AG09319 (cell line): ENCODE data around the gene SCGB1C1.
"Not testable (repeated sequence)": the region's sequence is repeated elsewhere in the genome, so short reads cannot be mapped to it uniquely, and the experiment has no call there.

ENCODE experiments used
- DNase-seq: peaks from one replicate; pipeline ENCODE4 v3.0.0-alpha.2; 2010; ENCODE audit warnings: low read depth; ENCODE audit errors: extremely low read depth
- TF ChIP-seq, protein P1 (sequence below): IDR thresholded peaks from 2 replicates; pipeline ENCODE4 v1.5.1; 2011; ENCODE audit warnings: low read depth, mild to moderate bottlenecking, inconsistent platforms, low read length, moderate library complexity

SCGB1C1 gene

DNA sequence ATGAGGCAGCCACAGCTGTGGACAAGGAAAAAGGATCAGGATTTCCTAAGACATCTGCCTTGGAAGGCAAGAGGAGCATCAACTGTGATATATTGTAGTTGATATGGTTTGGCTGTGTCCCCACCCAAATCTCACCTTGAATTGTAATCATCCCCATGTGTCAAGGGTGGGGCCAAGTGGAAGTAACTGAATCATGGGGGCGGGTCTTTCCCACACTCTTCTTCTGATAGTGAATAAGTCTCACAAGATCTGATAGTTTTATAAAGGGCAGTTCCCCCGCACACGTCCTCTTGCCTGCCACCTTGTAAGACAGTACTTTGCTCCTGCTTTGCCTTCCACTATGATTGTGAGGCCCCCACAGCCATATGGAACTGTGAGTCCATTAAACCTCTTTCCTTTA is 24.8 kb downstream of the SCGB1C1 start:
- no peak for DNase-seq

DNA sequence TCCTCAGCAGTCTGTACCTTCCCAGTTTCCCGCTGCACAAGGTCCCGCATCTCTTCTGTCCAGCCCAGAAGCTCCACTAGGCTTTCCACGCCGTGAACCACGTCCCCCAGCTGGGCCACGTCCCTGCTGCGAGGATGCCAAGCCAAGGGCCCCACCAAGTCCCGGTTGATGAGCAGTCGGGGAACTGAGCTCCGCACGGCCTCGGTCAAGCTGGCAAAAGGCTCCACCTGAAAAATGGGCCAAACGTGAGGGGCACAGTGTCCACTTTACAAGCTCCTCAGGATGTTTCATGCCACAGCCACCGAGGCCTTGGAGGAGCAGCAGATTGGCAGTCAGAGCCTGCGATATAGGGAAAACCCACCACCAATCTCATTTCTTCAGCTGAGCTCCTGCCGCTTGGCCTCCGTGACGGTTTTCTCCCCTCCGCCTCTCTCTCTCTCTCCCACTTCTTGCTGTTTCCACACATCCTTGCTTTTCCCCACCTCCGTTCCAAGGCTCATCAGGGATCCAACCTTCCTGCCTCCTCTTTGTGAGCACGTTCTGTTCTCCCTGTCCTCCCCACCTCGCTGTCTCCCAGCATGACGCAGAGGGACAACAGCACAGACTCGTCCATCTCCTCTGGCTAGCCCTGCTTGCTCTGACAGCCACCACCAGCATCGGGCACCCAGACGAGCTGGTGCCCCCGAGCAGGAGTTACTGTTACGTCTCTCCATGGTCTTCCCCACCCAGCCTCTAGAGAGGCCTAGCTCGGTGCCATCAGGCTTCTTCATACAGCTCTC is 26.1 kb downstream of the SCGB1C1 start:
- TF ChIP-seq, protein P1, sequence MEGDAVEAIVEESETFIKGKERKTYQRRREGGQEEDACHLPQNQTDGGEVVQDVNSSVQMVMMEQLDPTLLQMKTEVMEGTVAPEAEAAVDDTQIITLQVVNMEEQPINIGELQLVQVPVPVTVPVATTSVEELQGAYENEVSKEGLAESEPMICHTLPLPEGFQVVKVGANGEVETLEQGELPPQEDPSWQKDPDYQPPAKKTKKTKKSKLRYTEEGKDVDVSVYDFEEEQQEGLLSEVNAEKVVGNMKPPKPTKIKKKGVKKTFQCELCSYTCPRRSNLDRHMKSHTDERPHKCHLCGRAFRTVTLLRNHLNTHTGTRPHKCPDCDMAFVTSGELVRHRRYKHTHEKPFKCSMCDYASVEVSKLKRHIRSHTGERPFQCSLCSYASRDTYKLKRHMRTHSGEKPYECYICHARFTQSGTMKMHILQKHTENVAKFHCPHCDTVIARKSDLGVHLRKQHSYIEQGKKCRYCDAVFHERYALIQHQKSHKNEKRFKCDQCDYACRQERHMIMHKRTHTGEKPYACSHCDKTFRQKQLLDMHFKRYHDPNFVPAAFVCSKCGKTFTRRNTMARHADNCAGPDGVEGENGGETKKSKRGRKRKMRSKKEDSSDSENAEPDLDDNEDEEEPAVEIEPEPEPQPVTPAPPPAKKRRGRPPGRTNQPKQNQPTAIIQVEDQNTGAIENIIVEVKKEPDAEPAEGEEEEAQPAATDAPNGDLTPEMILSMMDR = no peak
- DNase-seq = no peak

More for the DNA sequence above, 24.8 kb downstream of the SCGB1C1 start:
- TF ChIP-seq, protein P1 = no peak

DNA sequence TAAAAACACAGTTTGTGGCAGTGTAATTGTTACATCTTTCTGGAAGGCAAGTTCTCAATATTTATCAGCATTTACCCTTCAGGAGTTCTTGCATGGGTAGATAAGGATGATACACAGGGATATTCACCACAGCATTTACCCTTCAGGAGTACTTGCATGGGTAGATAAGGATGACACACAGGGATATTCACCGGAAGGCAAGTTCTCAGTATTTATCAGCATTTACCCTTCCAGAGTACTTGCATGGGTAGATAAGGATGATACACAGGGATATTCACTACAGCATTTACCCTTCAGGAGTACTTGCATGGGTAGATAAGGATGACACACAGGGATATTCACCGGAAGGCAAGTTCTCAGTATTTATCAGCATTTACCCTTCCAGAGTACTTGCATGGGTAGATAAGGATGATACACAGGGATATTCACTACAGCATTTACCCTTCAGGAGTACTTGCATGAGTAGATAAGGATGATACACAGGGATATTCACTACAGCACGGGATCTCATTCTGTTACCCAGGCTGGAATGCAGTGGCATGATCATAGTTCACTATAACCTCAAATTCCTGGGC is 27.9 kb downstream of the SCGB1C1 start:
- DNase-seq = not testable (repeated sequence)

DNA sequence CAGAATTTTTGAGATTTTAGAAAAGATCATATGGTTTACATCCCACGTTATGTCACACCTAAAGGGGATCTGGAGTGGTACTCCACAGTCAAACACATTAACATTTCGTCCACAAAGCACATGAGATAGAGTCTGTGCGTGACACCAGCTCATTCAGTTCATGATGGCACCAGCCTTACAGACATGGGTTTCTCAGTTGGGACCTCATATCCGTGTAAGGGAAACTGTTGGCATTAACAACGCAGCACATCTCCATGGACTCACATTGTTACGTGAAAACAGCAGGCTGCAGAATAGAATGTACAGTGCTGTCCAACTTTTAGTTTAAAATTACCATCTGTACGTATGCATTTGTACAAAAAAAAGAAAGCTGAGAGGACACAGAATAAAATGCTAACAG is 28.7 kb downstream of the SCGB1C1 start:
- DNase-seq = no peak

DNA sequence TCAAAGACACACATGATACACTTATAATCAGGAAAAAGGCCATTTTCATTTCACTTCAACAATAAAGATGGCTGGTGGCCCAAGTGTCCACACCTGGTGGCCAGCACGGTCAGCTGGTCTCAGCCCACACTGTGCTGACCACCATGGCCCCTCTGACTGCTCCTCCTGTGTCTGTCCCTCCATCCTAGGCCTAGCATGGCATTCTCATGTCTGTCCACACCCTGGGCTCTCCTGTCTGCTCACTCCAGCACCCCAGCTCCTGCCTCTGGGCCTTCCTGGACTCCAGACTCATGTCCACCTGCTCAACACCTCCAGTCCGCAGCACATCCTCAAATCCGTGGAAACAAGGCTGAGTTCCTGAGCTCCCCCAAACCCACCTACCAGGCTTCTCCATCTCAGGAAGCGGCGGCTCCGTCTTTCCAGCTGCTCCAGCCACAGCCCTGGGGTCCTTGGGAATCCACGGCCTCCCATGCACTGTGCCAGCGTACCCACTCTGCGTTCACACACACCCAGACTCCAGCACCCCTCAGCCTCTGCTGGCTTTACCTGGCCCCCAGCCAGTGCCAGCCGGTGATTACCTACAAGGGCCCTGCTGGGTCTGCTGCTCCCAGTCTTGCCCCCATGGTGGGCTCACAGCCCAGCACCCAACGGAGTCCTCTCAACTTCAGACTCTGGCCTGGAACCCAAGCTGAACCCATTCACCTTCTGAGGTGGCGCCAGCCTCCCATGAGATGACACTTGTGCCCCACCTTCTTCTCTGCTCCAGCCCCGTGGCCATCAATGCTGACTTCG is 29.3 kb downstream of the SCGB1C1 start:
- TF ChIP-seq, protein P1 = no peak
- no peak for DNase-seq

More for the DNA sequence above, 28.7 kb downstream of the SCGB1C1 start:
- TF ChIP-seq, protein P1 = no peak

DNA sequence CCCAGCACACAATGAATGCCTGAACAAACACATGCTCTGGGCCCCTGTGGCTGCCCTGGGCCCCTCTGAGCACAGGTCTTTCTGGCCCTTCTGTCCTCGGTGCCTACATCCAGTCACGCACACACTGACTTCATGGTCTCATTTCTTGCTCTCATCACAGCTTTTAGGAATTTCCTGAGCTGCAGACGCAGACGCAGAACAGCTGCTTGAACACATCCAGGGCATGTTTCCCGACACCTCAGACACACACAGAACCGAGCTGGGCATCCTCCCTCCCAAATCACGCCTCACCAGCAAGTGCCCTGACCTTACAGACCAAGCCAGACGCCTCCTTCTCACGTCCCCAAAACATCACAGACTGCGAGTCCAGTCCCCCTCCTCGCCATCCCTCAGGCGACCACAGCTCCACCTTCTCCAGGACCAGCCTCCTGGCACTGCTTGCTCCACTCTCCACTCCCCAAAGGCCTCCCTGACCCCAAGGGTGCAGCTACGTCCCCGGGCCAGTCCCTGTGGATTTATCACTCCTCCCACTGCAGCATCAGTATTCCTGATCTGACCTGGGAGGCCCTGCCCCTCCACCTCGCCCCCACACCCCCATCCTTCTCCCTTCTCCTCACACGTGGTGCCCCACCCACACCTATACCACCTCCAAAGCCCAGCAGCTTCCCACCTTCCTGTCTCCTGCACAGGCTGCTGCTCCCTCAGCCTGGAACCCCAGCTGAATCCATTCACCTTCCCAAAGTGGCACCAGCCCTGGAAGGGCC is 30.3 kb downstream of the SCGB1C1 start:
- TF ChIP-seq, protein P1 = no peak
- no peak for DNase-seq

DNA sequence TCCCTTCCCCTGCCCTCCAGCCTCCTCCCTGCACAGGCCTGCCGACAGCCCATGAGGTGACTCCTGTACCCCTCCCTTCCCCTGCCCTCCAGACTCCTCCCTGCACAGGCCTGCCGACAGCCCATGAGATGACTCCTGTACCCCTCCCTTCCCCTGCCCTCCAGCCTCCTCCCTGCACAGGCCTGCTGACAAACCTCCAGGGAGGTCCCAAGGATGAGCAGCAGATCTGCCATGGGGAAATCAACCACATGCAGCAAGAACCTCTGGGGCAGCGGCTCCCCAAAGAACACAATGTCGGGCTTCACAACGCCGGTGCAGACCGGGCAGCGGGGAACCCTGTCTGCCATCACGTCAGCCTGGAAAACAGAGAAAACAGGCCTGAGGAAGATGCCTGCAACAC is 31.0 kb downstream of the SCGB1C1 start:
- no peak for DNase-seq
- TF ChIP-seq, protein P1 = no peak
